ENCODE data around the gene CBX3. TPM values are rescaled to one million over a fixed set of nuclear protein-coding genes. Genes with fewer than 3 reads are reported as not detected.
A peak's percentile ranks its signal among the peaks of the same experiment; 100 is the strongest.

CBX3 gene
- total RNA-seq, 1 experiment from 2014 or later: 308 TPM

GRCh38 chr7:26199301-26200037, 2.1 kb upstream of the CBX3 start:
- ChIA-PET POLR2A (ENCODE audit: unreplicated experiment) (interaction anchor here (0.6 kb wide), 1 partner anchor 15 kb away, joined by 4 read pairs; no protein-coding TSS in a partner anchor), CTCF (interaction anchor here (0.6 to 2.3 kb wide), 4 partner anchors 11 to 337 kb away, joined by 3 to 16 read pairs (median 8); no protein-coding TSS in a partner anchor)
- Histone ChIP-seq H3K27me3 (ENCODE audit: insufficient read depth, low read depth) (no peaks in the 10 kb centered on the region), H3K4me1 (replicated peaks; ENCODE audit: insufficient read depth) (peaks cover 37% of the 10 kb centered on the region), H3K27ac (peak overlapping the region; percentile 92), H3K36me3 (ENCODE audit: low read depth) (peaks cover 68% of the 10 kb centered on the region), H4K20me1 (ENCODE audit: insufficient read depth) (peaks cover 75% of the 10 kb centered on the region), H3K9me3 (ENCODE audit: insufficient read depth, low read depth) (no peaks in the 10 kb centered on the region), H2AFZ (peak overlapping the region; percentile 25; the same call in 1 of the 2 replicates), H3K79me2 (ENCODE audit: low read depth) (peaks cover 91% of the 10 kb centered on the region), H3F3A (ENCODE audit: insufficient read depth, low read depth) (peaks cover 61% of the 10 kb centered on the region), H3K4me3 (peak overlapping the region; percentile 98), H3K9me2 (ENCODE audit: insufficient read depth) (no peaks in the 10 kb centered on the region), H3K4me2 (peak overlapping the region; percentile 84)
- intact Hi-C loops (cut with micrococcal nuclease; ENCODE audit: unreplicated experiment): loop anchor here (1.0 to 10.0 kb wide), 5 partner anchors 45 to 468 kb away; no protein-coding TSS in a partner anchor
- BruUV-seq (replicated peaks): no TSS peak
- TF ChIP-seq CTCF (conservative IDR thresholded peaks at IDR 0.05) (0 out of 2 replicates have a peak, but pooled peaks have one; percentile 14), EZH2 (IDR thresholded peaks at IDR 0.05; ENCODE audit: low read depth) (no peak)
- no peak for DNase-seq

DNA sequence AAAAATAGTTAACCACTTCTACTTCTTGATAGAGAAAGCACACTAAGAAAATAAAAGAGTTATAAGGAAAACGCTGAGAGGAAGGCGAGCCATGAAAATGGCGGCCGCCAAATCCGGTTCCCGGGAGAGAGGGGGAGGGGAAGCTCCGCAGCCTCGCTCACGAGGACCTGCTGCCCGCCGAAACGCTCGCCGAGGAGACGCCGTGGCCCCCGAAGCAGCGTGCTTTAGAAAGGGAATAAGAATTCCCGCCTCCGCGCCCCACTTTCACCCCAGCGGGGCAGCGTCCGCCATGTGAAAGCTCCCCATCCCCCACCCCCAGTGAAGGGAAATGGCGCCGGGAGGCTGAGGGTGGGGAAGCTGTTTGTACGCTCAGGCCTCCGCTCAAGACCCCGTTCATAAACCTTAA, 1.5 kb upstream of the CBX3 start:
- TSS peak; percentile 47 for BruUV-seq (replicated peaks)
- no peaks in the 10 kb centered on the region for H3K9me2 ChIP-seq (ENCODE audit: insufficient read depth)
- TF ChIP-seq EZH2 (IDR thresholded peaks at IDR 0.05; ENCODE audit: low read depth) (no peak), CTCF (conservative IDR thresholded peaks at IDR 0.05) (no peak)
- peak overlapping the region; percentile 84 for H3K4me2 ChIP-seq
- H3K9me3 ChIP-seq (ENCODE audit: insufficient read depth, low read depth): no peaks in the 10 kb centered on the region
- H3K36me3 ChIP-seq (ENCODE audit: low read depth): peaks cover 70% of the 10 kb centered on the region
- no peaks in the 10 kb centered on the region for H3K27me3 ChIP-seq (ENCODE audit: insufficient read depth, low read depth)
- H3K79me2 ChIP-seq (ENCODE audit: low read depth): peaks cover 91% of the 10 kb centered on the region
- intact Hi-C loops (cut with micrococcal nuclease; ENCODE audit: unreplicated experiment): loop anchor here (1.0 to 2.0 kb wide), 3 partner anchors 46 to 165 kb away; no protein-coding TSS in a partner anchor
- peaks cover 43% of the 10 kb centered on the region for H3K4me1 ChIP-seq (replicated peaks; ENCODE audit: insufficient read depth)
- peaks cover 76% of the 10 kb centered on the region for H4K20me1 ChIP-seq (ENCODE audit: insufficient read depth)
- peak overlapping the region; percentile 98 for H3K4me3 ChIP-seq
- ChIA-PET CTCF (interaction anchor here (0.6 kb wide), 2 partner anchors 218 to 338 kb away, joined by 3 to 4 read pairs; no protein-coding TSS in a partner anchor), POLR2A (ENCODE audit: unreplicated experiment) (interaction anchor here (0.6 kb wide), 1 partner anchor 15 kb away, joined by 4 read pairs; no protein-coding TSS in a partner anchor)
- DNase-seq: peak in 1 of 2 experiments; percentile 59
- H2AFZ ChIP-seq: peak overlapping the region; percentile 25; the same call in 1 of the 2 replicates
- peaks cover 57% of the 10 kb centered on the region for H3F3A ChIP-seq (ENCODE audit: insufficient read depth, low read depth)
- peak overlapping the region; percentile 92 for H3K27ac ChIP-seq

- peaks cover 54% of the 10 kb centered on the region for H3F3A ChIP-seq (ENCODE audit: insufficient read depth, low read depth)
- peak within 1 kb of the TSS; percentile 98 for H3K4me3 ChIP-seq
- intact Hi-C loops (cut with micrococcal nuclease; ENCODE audit: unreplicated experiment): loop anchor here (1.0 to 2.0 kb wide), 3 partner anchors 46 to 164 kb away; no protein-coding TSS in a partner anchor
- H3K9me3 ChIP-seq (ENCODE audit: insufficient read depth, low read depth): no peaks in the 10 kb centered on the region
- ChIA-PET POLR2A (ENCODE audit: unreplicated experiment) (no interaction called here), CTCF (interaction anchor here (0.6 to 0.9 kb wide), 3 partner anchors 168 to 338 kb away, joined by 3 to 5 read pairs (median 4); no protein-coding TSS in a partner anchor)
- DNase-seq: peak; percentile 99
- H3K4me2 ChIP-seq: peak within 1 kb of the TSS; percentile 86
- BruUV-seq (replicated peaks): no TSS peak
- H3K79me2 ChIP-seq (ENCODE audit: low read depth): peaks cover 91% of the 10 kb centered on the region
- no peak for TF ChIP-seq EZH2 (IDR thresholded peaks at IDR 0.05; ENCODE audit: low read depth)
- no peak for TF ChIP-seq CTCF (conservative IDR thresholded peaks at IDR 0.05)
- H3K9me2 ChIP-seq (ENCODE audit: insufficient read depth): no peaks in the 10 kb centered on the region
- H3K27me3 ChIP-seq (ENCODE audit: insufficient read depth, low read depth): no peaks in the 10 kb centered on the region
- H3K4me1 ChIP-seq (replicated peaks; ENCODE audit: insufficient read depth): peaks cover 45% of the 10 kb centered on the region
- peaks cover 76% of the 10 kb centered on the region for H4K20me1 ChIP-seq (ENCODE audit: insufficient read depth)
- peak within 1 kb of the TSS; percentile 80 for H2AFZ ChIP-seq
- H3K27ac ChIP-seq: peak within 1 kb of the TSS; percentile 92
- peaks cover 70% of the 10 kb centered on the region for H3K36me3 ChIP-seq (ENCODE audit: low read depth)
Observed at GRCh38 chr7:26200444-26201246, 900 bp upstream of the CBX3 start, which contains the start of gene HNRNPA2B1. HNRNPA2B1 (minus strand) TSS chr7:26200746; CDS start chr7:26200577, 169 bp downstream.

Measured in PC-9 (cell line).